HK-2 (cell line): ENCODE measurements around the gene NUAK1.

Source experiments
- DNase-seq: peaks from one replicate; pipeline ENCODE4 v3.0.0-alpha.2; 2018; ENCODE audit not compliant: unreplicated experiment

NUAK1 gene

GRCh38 chr12:106130474-106131113 is 8.2 kb downstream of the NUAK1 start:
- DNase-seq = no peak

DNA sequence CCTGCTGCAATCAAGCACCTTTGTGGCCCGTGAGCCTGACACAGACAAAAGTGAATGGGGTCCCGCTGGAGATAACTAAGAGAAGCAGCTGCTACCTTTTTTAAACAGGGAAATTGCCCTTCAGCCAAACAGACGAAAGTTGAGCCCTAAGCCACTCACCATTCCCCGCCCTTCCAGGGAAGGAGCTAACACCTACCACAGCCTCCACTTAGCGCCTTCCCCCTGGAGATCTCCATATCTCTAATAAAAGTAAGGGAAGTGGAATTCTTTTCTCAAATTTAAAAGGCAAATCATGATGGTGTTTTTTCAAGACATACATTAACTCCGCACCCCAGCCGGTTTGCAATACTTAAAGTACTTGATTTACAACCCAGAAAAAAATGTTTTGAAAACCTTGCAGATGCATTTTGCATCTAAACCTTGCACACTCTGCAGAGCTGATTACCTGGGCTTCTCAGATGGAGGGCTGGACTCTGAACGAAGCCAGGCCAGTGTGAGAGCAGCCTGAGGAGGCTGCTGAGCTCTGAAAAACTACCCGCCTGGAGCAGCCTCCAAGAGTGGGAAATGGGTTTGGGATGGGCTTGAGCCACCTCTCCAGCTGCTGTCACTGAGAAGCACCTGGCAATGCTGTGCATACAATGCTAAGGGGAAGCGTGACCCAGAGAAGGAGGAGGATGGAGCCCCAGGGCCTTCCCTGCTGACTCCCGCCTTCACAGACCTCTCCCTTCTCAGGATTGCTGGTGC is 10.0 kb downstream of the NUAK1 start:
- DNase-seq = no peak

GRCh38 chr12:106127338-106128126 is 11.2 kb downstream of the NUAK1 start:
- DNase-seq = no peak

- no peak for DNase-seq
Measured at GRCh38 chr12:106126441-106127337, 12.1 kb downstream of the NUAK1 start.

DNA sequence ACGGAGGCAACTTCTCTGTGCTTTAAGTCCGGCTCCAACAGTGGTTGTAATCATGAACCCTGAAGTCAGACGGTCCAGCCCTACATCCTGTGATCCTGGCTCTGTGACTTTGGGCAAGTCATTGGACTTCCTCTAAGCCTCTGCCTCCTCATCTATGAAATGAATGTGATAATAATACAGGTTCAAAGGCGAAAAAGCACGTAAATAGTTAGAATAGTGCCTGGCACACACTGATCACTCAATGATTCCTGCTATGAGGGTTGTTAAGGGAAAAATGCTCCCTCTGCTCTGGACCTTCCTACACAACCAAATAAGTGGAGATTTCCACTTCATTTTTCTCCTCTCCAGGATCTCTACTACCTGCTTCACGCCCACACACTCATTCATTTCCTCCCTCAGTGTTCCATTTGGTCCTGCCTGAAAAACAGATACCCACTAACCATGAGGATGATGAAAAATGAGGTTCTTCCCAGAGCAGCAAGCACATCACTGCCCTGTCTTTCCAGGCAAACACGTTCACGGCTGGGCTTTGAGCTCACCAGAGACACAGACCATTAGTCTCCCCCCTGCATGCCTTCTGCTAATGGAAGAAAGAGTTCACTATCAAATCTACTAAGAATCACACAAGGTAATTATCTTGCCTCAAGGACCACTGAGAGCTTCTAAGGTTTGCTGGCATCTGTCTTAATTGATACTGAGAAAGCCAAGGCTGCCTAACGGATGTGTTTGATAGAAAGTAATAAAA is 13.2 kb downstream of the NUAK1 start:
- DNase-seq = no peak

- no peak for DNase-seq
Measured at GRCh38 chr12:106123551-106124081, 15.1 kb downstream of the NUAK1 start.

DNA sequence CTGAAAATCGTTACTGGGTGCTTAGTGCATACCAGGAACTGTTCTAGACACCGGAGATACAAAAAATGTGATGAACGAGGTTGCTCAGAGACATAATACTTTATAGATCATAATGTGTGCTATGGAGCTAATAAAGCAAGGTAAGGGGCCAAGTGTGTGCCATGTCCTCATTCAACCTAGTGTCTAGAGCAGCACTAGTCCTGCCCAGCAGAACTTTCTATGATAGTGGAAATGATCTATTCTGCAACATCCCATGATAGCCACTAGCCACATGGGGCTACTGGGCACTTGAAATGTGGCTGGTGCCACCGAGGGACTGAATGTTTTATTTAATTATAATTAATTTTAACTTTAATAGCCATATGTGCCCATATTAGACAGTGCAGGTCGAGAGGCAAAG is 15.6 kb downstream of the NUAK1 start:
- DNase-seq = no peak

GRCh38 chr12:106122004-106122403 is 16.8 kb downstream of the NUAK1 start:
- DNase-seq = no peak

- DNase-seq = no peak
Measured at GRCh38 chr12:106120519-106121105, 18.1 kb downstream of the NUAK1 start.

DNA sequence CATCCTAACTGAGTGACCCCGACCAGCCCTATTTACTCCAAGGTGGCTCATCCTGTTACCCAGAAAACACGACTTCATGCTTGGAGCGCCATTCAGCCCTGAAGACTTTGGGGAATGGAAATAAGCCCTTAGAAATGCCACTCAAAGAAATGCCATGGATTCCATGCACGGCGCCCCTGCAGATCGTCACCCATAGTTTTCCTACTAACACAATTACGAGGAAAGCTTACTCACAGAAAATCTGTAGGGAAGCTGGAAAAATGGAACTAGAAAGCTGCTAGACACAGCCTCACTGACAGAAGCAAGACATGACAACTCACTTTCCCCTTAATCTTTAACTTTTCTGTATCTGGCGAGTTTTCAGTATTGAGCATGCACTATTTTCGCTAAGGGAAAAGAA is 19.5 kb downstream of the NUAK1 start:
- no peak for DNase-seq

DNA sequence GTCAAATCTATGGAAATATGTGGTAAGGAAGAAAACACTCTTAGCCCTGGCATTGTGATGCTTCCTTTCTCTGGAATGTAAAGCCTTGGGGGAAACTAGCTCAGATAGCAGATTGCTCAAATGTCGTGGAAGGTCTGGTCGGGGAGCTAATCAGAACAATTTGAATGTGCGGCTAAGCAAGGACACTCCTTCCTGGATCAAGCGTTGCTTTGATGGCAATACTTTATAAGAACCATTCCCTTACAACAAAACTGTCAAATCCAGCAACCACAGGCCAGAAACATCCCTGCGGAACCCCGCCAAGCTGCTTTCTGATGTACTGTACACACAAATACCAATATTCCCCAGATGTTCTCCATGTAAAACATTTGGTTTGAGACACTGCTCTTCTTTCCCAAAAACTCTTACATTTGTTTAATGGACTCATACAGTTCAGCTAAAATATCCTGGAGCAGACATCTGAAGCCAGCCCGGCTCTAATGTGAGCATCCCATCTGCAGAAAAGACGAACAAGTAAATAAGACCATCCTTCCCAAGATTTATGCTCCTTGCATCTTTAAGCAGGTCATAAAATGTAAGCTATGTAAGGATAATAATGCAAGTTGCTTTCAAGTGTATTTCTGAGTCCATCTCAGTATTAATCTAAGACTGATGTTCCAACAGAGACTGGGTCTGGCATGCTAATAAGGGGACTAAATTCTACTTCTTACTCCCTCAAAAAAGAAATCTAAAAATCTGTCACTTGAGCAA is 20.2 kb downstream of the NUAK1 start:
- DNase-seq = no peak

- no peak for DNase-seq
Measured at GRCh38 chr12:106115440-106115839, 23.3 kb downstream of the NUAK1 start.

DNA sequence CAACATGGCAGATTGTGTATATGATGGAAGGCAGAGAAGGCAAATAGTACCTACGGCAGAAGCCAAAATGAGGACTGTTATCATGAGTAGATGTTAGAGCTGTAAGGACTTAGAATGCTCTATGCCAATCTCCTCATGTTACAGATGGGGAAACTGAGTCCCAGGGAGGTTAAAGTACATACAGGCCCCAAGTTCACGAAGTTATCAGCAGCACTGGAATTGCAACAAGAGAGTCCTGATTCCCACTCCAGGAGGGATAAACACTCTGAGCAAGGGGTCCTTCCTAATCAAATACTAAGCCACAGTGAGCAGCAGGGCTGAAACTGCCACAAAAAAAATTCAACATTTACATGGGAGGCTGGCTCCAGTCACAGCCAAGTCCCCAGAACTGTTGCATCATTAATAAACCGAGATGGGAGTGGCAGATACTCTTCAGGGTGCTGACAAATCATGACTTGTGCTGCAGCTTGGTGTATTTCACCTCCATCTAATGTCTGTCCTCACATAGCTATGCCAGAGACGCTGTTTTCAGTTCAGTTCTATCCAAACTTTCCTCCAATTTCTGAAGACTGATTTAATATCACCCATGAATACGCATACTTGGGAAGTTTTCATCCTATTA is 24.2 kb downstream of the NUAK1 start:
- DNase-seq = no peak

DNA sequence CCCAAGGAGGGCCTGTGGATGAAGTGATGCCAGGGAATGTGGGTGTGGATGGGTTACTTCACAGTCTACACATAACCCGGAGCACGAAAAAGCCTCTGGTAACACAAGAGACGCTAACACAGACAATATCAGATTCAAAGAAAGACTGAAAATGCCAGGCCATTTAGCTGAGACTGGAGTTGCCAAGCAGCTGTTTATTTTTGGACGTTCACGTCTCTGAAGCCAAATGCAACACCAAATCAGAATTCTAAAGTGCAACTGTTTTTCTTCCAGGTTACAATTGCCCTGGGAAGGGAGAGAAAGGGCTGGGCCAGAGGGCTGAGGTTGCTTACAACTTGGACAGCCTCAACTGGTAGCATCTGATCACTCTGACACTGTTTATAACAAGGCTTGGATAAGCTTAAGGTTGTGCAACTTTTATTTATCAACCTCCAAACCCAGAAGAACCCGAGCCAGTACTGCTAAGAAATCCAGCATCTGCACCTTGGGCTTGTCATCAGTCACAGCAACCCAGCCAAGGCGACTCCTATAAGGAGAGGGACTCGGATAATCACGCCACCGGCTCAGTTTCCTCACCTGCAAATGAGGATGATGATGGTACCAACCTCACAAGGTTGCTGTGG is 24.8 kb downstream of the NUAK1 start:
- DNase-seq = no peak

GRCh38 chr12:106113446-106113823 is 25.3 kb downstream of the NUAK1 start:
- no peak for DNase-seq

DNA sequence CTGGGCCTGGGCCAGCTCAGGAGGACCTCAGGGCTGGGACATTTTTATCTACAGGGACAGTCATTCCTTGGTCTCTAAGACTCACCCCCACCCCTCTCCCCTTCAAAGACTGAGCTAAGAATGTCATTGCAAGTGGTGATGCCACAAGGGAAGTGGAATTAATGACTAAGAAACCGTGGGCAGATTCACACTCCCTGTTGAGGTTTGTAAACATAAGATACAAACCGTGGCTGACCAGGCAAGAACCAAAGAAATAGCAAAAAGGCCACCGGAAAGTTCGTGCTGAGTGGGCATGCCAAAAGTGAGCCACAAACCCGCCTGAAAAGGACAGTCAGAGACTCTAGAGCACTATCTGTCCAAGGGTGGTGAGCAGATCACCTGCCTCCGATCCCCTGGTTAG is 25.7 kb downstream of the NUAK1 start:
- peak; percentile 30 for DNase-seq

DNA sequence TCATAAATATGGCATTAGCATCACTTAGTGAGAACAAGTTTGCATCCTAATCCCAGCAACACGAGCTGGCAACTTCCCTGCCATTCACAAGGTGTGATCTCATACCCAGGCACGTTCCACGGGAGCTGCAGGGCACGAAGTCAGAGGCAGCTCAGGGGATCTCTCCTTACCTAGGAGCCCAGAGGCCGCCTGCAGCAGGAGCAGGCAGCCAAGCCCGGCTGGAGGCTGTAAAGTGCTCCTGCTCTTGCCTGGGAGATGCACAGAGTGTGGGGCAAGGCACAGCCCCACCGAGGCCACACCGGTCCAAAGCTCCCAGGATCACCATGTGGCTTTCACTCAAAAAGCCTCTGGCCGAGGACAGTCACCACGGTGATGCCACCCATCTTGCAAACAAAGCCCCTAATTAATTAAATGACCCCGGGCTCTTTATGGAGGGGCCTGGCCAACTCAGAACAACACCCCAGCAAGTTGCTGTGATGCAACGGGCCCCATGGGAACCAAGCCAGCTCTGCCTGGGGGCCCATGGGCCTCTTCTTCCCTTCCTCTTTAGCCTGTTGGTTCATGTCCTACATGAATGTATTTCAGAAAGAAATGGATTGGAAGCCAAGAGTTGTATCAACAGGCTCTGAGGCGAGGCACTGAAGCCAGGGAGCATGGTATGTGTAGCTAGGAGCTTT is 26.5 kb downstream of the NUAK1 start:
- DNase-seq = no peak

GRCh38 chr12:106110626-106111300 is 28.0 kb downstream of the NUAK1 start:
- no peak for DNase-seq
